ENCODE results near the gene TPPP2. TPM values are rescaled to one million over a fixed set of nuclear protein-coding genes. Genes with fewer than 3 reads are reported as not detected.

Gene TPPP2
- total RNA-seq, 6 donors from 2014 or later, result not detected

DNA sequence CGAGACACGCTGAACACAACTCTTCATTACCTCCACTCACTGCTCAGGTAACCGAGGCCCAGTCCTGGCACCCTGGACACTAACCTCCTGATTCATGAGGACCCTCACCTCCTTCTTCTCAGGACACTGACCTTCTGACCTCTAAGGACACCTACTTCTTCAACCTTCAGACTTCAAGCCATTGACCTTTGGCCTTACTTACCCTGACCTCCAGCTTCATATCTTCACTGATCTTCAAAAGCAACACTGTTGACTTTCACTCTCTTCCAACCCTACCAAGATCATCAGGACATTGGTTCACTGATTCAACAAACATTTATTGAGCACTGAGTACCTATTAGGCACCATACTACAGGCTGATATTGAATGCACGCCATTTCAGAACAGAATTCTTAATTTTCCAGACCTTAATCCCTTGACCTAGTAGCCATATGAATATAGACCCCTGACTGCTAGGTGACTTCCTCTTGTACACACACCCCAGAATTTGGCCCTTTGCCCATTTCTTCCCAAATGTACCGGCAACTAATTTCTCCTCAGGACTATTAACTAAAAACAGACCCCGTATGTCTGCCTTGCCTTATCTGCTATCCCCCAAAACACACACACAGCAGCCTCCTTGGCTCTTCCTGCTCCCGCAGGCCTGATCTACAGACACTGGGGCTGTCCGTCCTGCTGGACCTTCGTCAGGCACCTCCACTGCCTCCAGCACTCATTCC, 45.9 kb downstream of the TPPP2 start:
- 90 to 91% methylated on average over 9 of the region's 9 CpGs for WGBS, 2 donors
- Histone ChIP-seq H3K27me3 (no peaks in the 10 kb centered on the region), H3K9me3 (no peaks in the 10 kb centered on the region), H3K36me3 (peaks cover 0 to 75% (median 41%) of the 10 kb centered on the region in 4 donors), H3K4me1 (peaks cover 12 to 22% (median 20%) of the 10 kb centered on the region in 4 donors), H3K27ac (no peak overlapping the region), H3K4me3 (no peak overlapping the region)
- TF ChIP-seq POLR2A (IDR thresholded peaks at IDR 0.05) (no peak), POLR2AphosphoS5 (IDR thresholded peaks at IDR 0.05) (no peak), EP300 (IDR thresholded peaks at IDR 0.05) (no peak)
- TF ChIP-seq, protein P1, sequence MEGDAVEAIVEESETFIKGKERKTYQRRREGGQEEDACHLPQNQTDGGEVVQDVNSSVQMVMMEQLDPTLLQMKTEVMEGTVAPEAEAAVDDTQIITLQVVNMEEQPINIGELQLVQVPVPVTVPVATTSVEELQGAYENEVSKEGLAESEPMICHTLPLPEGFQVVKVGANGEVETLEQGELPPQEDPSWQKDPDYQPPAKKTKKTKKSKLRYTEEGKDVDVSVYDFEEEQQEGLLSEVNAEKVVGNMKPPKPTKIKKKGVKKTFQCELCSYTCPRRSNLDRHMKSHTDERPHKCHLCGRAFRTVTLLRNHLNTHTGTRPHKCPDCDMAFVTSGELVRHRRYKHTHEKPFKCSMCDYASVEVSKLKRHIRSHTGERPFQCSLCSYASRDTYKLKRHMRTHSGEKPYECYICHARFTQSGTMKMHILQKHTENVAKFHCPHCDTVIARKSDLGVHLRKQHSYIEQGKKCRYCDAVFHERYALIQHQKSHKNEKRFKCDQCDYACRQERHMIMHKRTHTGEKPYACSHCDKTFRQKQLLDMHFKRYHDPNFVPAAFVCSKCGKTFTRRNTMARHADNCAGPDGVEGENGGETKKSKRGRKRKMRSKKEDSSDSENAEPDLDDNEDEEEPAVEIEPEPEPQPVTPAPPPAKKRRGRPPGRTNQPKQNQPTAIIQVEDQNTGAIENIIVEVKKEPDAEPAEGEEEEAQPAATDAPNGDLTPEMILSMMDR (IDR thresholded peaks at IDR 0.05), result no peak
- DNase-seq, result no peak
- ATAC-seq (ENCODE audit: low FRiP score in 2 of 2), result no peak

DNA sequence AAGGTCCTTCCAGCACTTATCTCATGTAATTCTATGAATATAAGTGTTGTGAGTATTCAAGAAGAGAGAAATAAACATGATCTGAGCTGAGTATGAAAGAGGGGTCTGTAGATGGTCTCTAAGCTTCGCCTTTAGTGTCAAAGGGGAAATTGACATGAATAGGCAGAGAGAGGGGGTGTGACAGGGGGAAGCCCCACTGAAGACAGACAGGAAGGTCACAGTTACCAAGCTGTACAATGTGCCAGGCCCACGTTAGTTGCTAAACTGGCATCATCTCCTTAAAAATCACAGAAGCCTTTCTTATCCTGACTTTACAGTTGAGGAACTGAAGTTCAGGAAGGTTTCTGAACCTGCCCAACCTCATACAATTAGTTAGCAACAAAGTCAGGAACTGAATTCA, 47.7 kb downstream of the TPPP2 start:
- H3K4me1 ChIP-seq, result peaks cover 0 to 4% (median 3%) of the 10 kb centered on the region in 4 donors
- no peaks in the 10 kb centered on the region for H3K9me3 ChIP-seq
- H3K27me3 ChIP-seq, result no peaks in the 10 kb centered on the region
- no peak overlapping the region for H3K27ac ChIP-seq
- no peak for TF ChIP-seq POLR2AphosphoS5 (IDR thresholded peaks at IDR 0.05)
- TF ChIP-seq POLR2A (IDR thresholded peaks at IDR 0.05), result no peak
- TF ChIP-seq, protein P1 (IDR thresholded peaks at IDR 0.05), result no peak
- TF ChIP-seq EP300 (IDR thresholded peaks at IDR 0.05), result no peak
- no peak for DNase-seq
- peaks cover 5 to 93% (median 55%) of the 10 kb centered on the region in 4 donors for H3K36me3 ChIP-seq
- no peak overlapping the region for H3K4me3 ChIP-seq
- ATAC-seq (ENCODE audit: low FRiP score in 2 of 2), result no peak
- WGBS, 2 donors, result 63 to 80% methylated on average over 2 of the region's 2 CpGs

DNA sequence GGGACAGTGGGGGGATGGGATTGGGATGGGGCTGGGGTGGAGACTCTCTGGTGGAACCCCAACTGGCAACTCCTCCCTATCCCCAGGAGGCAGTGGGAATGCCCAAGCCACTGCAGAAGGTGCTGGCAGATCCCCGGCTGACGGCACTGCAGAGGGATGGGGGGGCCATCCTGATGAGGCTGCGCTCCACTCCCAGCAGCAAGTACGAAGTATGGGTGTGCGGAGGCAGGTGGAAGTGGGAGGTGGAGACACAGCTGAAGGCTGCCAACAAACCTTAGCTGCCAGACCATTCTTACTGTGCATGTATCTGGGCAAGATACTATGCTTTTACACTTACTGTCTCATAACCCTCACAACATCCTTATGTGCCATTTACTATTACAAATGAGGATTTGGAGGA, 48.3 kb downstream of the TPPP2 start:
- 94 to 97% methylated on average over 5 of the region's 5 CpGs for WGBS, 2 donors
- Histone ChIP-seq H3K9me3 (no peaks in the 10 kb centered on the region), H3K27ac (no peak overlapping the region), H3K4me1 (no peaks in the 10 kb centered on the region), H3K4me3 (no peak overlapping the region), H3K27me3 (no peaks in the 10 kb centered on the region), H3K36me3 (peaks cover 5 to 94% (median 60%) of the 10 kb centered on the region in 4 donors)
- DNase-seq (peak in 1 of 2 donors; percentile 7), ATAC-seq (ENCODE audit: low FRiP score in 2 of 2) (no peak)
- TF ChIP-seq EP300 (IDR thresholded peaks at IDR 0.05) (no peak), POLR2AphosphoS5 (IDR thresholded peaks at IDR 0.05) (no peak), POLR2A (IDR thresholded peaks at IDR 0.05) (no peak)
- TF ChIP-seq, protein P1 (IDR thresholded peaks at IDR 0.05), result no peak

DNA sequence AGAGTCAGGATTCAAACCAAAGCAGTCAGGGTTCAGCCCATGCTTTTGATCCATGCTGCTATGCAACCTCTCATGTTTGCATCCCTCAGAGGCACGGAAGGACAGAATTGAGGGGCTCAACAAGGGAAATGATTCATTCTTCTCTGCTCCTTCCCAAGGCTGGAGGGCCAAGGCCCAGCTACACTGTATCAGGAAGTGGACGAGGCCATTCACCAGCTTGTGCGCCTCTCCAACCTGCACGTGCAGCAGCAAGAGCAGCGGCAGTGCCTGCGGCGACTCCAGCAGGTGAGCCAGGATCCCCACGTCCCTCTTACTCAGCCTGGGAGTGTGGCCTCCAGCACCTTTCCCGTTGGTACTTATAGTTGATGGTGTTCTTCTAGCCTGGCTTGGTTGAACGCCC, 48.7 kb downstream of the TPPP2 start:
- TF ChIP-seq POLR2AphosphoS5 (IDR thresholded peaks at IDR 0.05) (no peak), POLR2A (IDR thresholded peaks at IDR 0.05) (no peak), EP300 (IDR thresholded peaks at IDR 0.05) (no peak)
- TF ChIP-seq, protein P1 (IDR thresholded peaks at IDR 0.05), result no peak
- Histone ChIP-seq H3K27ac (no peak overlapping the region), H3K4me3 (no peak overlapping the region), H3K27me3 (no peaks in the 10 kb centered on the region), H3K9me3 (no peaks in the 10 kb centered on the region), H3K4me1 (no peaks in the 10 kb centered on the region), H3K36me3 (peaks cover 5 to 94% (median 62%) of the 10 kb centered on the region in 4 donors)
- DNase-seq, result peak in 1 of 2 donors; percentile 35
- WGBS, 2 donors, result 88% methylated on average over 10 of the region's 10 CpGs
- no peak for ATAC-seq (ENCODE audit: low FRiP score in 2 of 2)
